ENCODE data around the gene ZNF579. TPM values are rescaled to one million over a fixed set of nuclear protein-coding genes. Genes with fewer than 3 reads are reported as not detected.

Gene ZNF579
- total and polyA plus RNA-seq, 2 of the 8 experiments (the other 6 are each of a cell fraction or from before 2014, with no cell fraction given), result 10.0 to 18.9 TPM

- Histone ChIP-seq H3K79me2 (ENCODE audit: control insufficient read depth in 1 of 2, insufficient read depth in 2 of 2, low read length in 2 of 2) (no peaks in the 10 kb centered on the region), H4K91ac (replicated peaks; ENCODE audit: insufficient read length, low read length) (no peak overlapping the region), H2AK5ac (ENCODE audit: low read depth, low read length) (no peak overlapping the region), H4K5ac (ENCODE audit: insufficient read length, low read depth, low read length) (no peak overlapping the region), H3K14ac (ENCODE audit: insufficient read length) (no peak overlapping the region), H2BK15ac (ENCODE audit: low read length) (no peak overlapping the region), H3K27ac (ENCODE audit: low read depth, low read length) (no peak overlapping the region), H2BK20ac (ENCODE audit: low read length) (no peak overlapping the region), H3K4me3 (ENCODE audit: extremely low read depth in 1 of 4, insufficient read depth in 2 of 4, low read depth in 3 of 4, low read length in 4 of 4) (no peak overlapping the region), H2BK12ac (ENCODE audit: low read depth, low read length) (no peak overlapping the region), H3K9ac (replicated peaks in 1 of 4; ENCODE audit: extremely low read depth in 1 of 4, low read depth in 3 of 4, low read length in 3 of 4) (no peak overlapping the region), H3K18ac (ENCODE audit: extremely low read depth, low read length) (no peak overlapping the region), H3K56ac (replicated peaks; ENCODE audit: insufficient read length, low read depth, low read length) (no peak overlapping the region), H3K23me2 (ENCODE audit: low read depth, low read length) (no peaks in the 10 kb centered on the region), H3K79me1 (ENCODE audit: low read depth, low read length) (no peaks in the 10 kb centered on the region; the same call in 1 of the 2 replicates), H4K20me1 (replicated peaks in 1 of 2; ENCODE audit: control insufficient read depth in 1 of 2, insufficient read depth in 2 of 2, low read length in 2 of 2) (peaks cover 4 to 18% of the 10 kb centered on the region in 2 experiments), H3K4me1 (replicated peaks in 1 of 4; ENCODE audit: control insufficient read depth in 3 of 4, insufficient read depth in 4 of 4, low read length in 3 of 4) (no peaks in the 10 kb centered on the region), H2BK5ac (ENCODE audit: low read depth, low read length) (no peak overlapping the region), H2AFZ (ENCODE audit: low read length) (no peak overlapping the region), H3K4ac (replicated peaks; ENCODE audit: insufficient read length, low read depth, low read length) (no peak overlapping the region), H3K23ac (ENCODE audit: insufficient read length) (no peak overlapping the region), H3K36me3 (ENCODE audit: control insufficient read depth in 2 of 4, insufficient read depth in 4 of 4, low read length in 3 of 4) (peaks cover 0 to 30% (median 2%) of the 10 kb centered on the region in 4 experiments; a peak in 5 of 8 replicates), H4K8ac (ENCODE audit: extremely low read depth, insufficient read depth, low read length) (no peak overlapping the region), H2BK120ac (replicated peaks; ENCODE audit: low read depth, low read length) (no peak overlapping the region), H3K4me2 (ENCODE audit: insufficient read depth in 1 of 2, low read depth in 2 of 2, low read length in 2 of 2) (no peak overlapping the region), H3K9me3 (ENCODE audit: insufficient read depth in 2 of 2, low read depth in 1 of 2, low read length in 1 of 2) (no peaks in the 10 kb centered on the region; a peak in 1 of 4 replicates), H3K27me3 (replicated peaks in 1 of 4; ENCODE audit: control insufficient read depth in 3 of 4, extremely low read depth in 1 of 4, insufficient read depth in 3 of 4, low read length in 3 of 4) (peaks cover 0 to 2% (median 0%) of the 10 kb centered on the region in 4 experiments; a peak in 1 of 7 replicates)
- ChIA-PET POLR2A (ENCODE audit: partially characterized antibody) (interaction anchor here (1.1 to 1.7 kb wide), 5 partner anchors 10 to 120 kb away, joined by 3 to 4 read pairs (median 3); partner anchors contain the start of genes ZNF580 and ZNF784), CTCF (ENCODE audit: partially characterized antibody) (interaction anchor here (1.1 kb wide), 1 partner anchor 9 kb away, joined by 4 read pairs; the partner anchor contains the start of gene ZNF865)
- TF ChIP-seq CBX8 (IDR thresholded peaks at IDR 0.05; ENCODE audit: borderline replicate concordance, low read depth, low read length), result no peak
- no peak for TF ChIP-seq SIRT6 (IDR thresholded peaks at IDR 0.05; ENCODE audit: low read length)
- TF ChIP-seq HDAC6 (IDR thresholded peaks at IDR 0.05; ENCODE audit: low read depth, low read length), result no peak
- no peak for TF ChIP-seq NANOG (IDR thresholded peaks at IDR 0.05; ENCODE audit: insufficient read depth, low read depth, low read length, poor library complexity, severe bottlenecking)
- no peak for TF ChIP-seq CEBPB (IDR thresholded peaks at IDR 0.05; ENCODE audit: low read depth, low read length)
- TF ChIP-seq E2F6 (IDR thresholded peaks at IDR 0.05), result no peak
- WGBS, 2 experiments (ENCODE audit: extremely low coverage in 1 of 2, insufficient coverage in 1 of 2, insufficient read length in 1 of 2, insufficient replicate concordance in 2 of 2, low coverage in 1 of 2, low lambda C conversion rate in 2 of 2, missing lambda C conversion rate in 1 of 2), result 95% methylated on average over 66 of the region's 98 CpGs; no CpG with 5 or more reads in 1 of the 2 experiments
- FAIRE-seq (no peak), DNase-seq (ENCODE audit: low read depth in 1 of 2, low spot score in 2 of 2) (no peak)
Measured at GRCh38 chr19:55614711-55615542, 34.3 kb upstream of the ZNF579 start.

Measured in H1 (cell line).